Measurements from ENCODE around the gene ATP10B.

The ATP10B gene

DNA sequence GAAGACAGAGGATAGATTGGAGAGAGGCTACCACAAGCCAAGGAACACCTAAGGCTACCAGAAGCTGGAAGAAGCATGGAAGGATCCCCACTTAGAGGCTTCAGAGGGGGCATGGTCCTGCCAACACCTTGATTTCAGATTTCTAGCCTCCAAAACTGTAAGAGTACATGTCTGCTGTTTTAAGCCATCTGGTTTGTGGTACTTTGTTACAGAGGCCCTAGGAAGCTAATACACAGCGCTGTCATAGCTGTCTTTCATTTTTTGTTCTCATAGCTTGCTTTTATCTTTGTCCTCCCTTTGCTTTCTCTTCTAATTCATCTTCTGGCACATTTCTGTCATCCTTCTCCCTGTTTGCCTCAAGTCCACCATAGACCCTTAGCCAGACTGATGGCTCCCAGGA, 104.5 kb downstream of the ATP10B start:
- Histone ChIP-seq H3K4me3 (ENCODE audit: low read depth, low read length) (no peak overlapping the region), H3K4me1 (ENCODE audit: control insufficient read depth, insufficient read depth, low read length) (no peaks in the 10 kb centered on the region), H3K27ac (ENCODE audit: extremely low read depth, low read depth, low read length) (no peak overlapping the region), H3K9me3 (ENCODE audit: control insufficient read depth, insufficient read depth, low read depth, low read length) (no peaks in the 10 kb centered on the region), H3K36me3 (ENCODE audit: control insufficient read depth in 2 of 2, insufficient read depth in 1 of 2, low read length in 2 of 2) (no peaks in the 10 kb centered on the region)
- no peak for TF ChIP-seq ZNF510 (tag by site-specific recombination; IDR thresholded peaks at IDR 0.05; ENCODE audit: insufficient replicate concordance)
- no peak for TF ChIP-seq WT1 (tag by site-specific recombination; IDR thresholded peaks at IDR 0.05)
- TF ChIP-seq ZNF24 (tag by site-specific recombination; IDR thresholded peaks at IDR 0.05), result no peak
- ChIA-PET POLR2A (no interaction called here), CTCF (no interaction called here)

DNA sequence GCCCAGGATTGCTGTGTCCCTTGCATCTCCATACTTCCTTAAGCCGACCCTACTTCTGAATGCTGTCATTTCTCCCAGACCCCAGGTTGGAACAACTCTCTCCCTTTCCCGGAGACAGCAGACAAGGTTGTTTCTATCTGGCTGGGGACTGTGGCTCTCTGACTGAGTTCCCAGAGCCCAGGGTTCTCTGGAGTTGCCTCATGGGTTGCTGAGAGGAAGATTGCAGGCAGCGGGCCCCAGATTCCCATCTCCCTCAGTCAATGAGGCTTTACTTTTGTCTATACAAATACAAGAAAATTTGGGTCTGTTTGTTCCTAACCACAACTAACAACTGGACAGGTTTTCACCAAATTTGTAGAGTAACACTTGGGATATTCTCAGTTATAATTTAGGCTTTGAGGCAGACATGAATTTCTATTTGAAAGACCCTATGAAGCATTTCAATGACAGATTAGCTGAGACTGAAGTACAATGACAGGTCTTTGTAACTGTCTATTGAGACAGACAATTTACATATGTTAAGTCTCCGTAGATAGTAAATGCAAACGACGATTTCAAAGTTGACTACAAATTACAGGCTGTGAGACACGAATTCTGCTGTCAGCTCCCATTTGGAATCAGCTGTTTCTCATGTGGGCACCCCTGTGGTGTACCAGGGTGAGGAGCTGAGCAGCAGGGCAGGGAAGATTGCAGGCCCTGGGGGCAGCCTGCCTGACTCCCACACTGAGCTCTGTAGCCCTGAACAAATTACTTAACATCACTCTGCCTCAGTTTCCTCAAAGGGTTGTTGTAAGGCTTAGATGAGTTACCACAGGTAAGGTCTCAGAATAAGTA, 107.5 kb downstream of the ATP10B start:
- POLR2A ChIA-PET, result no interaction called here
- TF ChIP-seq ZNF585B (tag by site-specific recombination; IDR thresholded peaks at IDR 0.05), result no peak
- TF ChIP-seq ZNF548 (tag by site-specific recombination; IDR thresholded peaks at IDR 0.05), result no peak
- no peak for TF ChIP-seq ZNF23 (tag by site-specific recombination; IDR thresholded peaks at IDR 0.05; ENCODE audit: borderline replicate concordance)
- no peak for TF ChIP-seq ZNF239 (tag by site-specific recombination; IDR thresholded peaks at IDR 0.05)
- no peak for TF ChIP-seq ZNF184 (tag by site-specific recombination; IDR thresholded peaks at IDR 0.05)
- no peak for TF ChIP-seq YY2 (tag by site-specific recombination; IDR thresholded peaks at IDR 0.05)
- TF ChIP-seq, protein P1, sequence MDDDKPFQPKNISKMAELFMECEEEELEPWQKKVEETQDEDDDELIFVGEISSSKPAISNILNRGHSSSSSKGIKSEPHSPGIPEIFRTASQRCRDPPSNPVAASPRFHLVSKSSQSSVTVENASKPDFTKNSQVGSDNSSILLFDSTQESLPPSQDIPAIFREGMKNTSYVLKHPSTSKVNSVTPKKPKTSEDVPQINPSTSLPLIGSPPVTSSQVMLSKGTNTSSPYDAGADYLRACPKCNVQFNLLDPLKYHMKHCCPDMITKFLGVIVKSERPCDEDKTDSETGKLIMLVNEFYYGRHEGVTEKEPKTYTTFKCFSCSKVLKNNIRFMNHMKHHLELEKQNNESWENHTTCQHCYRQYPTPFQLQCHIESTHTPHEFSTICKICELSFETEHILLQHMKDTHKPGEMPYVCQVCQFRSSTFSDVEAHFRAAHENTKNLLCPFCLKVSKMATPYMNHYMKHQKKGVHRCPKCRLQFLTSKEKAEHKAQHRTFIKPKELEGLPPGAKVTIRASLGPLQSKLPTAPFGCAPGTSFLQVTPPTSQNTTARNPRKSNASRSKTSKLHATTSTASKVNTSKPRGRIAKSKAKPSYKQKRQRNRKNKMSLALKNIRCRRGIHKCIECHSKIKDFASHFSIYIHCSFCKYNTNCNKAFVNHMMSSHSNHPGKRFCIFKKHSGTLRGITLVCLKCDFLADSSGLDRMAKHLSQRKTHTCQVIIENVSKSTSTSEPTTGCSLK (tag by site-specific recombination; IDR thresholded peaks at IDR 0.05), result no peak
- no peak for TF ChIP-seq ZNF416 (tag by site-specific recombination; IDR thresholded peaks at IDR 0.05)
- no peak for TF ChIP-seq ZNF423 (tag by site-specific recombination; IDR thresholded peaks at IDR 0.05)
- TF ChIP-seq ZNF555 (tag by site-specific recombination; conservative IDR thresholded peaks at IDR 0.05), result no peak
- TF ChIP-seq SCRT1 (tag by site-specific recombination; IDR thresholded peaks at IDR 0.05; ENCODE audit: borderline replicate concordance), result no peak
- TF ChIP-seq, protein P2, sequence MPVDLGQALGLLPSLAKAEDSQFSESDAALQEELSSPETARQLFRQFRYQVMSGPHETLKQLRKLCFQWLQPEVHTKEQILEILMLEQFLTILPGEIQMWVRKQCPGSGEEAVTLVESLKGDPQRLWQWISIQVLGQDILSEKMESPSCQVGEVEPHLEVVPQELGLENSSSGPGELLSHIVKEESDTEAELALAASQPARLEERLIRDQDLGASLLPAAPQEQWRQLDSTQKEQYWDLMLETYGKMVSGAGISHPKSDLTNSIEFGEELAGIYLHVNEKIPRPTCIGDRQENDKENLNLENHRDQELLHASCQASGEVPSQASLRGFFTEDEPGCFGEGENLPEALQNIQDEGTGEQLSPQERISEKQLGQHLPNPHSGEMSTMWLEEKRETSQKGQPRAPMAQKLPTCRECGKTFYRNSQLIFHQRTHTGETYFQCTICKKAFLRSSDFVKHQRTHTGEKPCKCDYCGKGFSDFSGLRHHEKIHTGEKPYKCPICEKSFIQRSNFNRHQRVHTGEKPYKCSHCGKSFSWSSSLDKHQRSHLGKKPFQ (tag by site-specific recombination; IDR thresholded peaks at IDR 0.05), result no peak
- TF ChIP-seq, protein P3, sequence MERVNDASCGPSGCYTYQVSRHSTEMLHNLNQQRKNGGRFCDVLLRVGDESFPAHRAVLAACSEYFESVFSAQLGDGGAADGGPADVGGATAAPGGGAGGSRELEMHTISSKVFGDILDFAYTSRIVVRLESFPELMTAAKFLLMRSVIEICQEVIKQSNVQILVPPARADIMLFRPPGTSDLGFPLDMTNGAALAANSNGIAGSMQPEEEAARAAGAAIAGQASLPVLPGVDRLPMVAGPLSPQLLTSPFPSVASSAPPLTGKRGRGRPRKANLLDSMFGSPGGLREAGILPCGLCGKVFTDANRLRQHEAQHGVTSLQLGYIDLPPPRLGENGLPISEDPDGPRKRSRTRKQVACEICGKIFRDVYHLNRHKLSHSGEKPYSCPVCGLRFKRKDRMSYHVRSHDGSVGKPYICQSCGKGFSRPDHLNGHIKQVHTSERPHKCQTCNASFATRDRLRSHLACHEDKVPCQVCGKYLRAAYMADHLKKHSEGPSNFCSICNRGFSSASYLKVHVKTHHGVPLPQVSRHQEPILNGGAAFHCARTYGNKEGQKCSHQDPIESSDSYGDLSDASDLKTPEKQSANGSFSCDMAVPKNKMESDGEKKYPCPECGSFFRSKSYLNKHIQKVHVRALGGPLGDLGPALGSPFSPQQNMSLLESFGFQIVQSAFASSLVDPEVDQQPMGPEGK (tag by site-specific recombination; IDR thresholded peaks at IDR 0.05), result no peak
- TF ChIP-seq MYNN (tag by site-specific recombination; IDR thresholded peaks at IDR 0.05; ENCODE audit: borderline replicate concordance), result no peak
- no peak for TF ChIP-seq ZNF354C (tag by site-specific recombination; IDR thresholded peaks at IDR 0.05; ENCODE audit: borderline replicate concordance, low read depth)
- no peak for TF ChIP-seq BCL11A (tag by site-specific recombination; IDR thresholded peaks at IDR 0.05; ENCODE audit: low read depth)
- no peak for TF ChIP-seq ZNF776 (tag by site-specific recombination; IDR thresholded peaks at IDR 0.05; ENCODE audit: borderline replicate concordance)
- TF ChIP-seq ZNF777 (tag by site-specific recombination; IDR thresholded peaks at IDR 0.05; ENCODE audit: borderline replicate concordance), result no peak
- TF ChIP-seq ZNF785 (tag by site-specific recombination; IDR thresholded peaks at IDR 0.05), result no peak
- TF ChIP-seq, protein P4, sequence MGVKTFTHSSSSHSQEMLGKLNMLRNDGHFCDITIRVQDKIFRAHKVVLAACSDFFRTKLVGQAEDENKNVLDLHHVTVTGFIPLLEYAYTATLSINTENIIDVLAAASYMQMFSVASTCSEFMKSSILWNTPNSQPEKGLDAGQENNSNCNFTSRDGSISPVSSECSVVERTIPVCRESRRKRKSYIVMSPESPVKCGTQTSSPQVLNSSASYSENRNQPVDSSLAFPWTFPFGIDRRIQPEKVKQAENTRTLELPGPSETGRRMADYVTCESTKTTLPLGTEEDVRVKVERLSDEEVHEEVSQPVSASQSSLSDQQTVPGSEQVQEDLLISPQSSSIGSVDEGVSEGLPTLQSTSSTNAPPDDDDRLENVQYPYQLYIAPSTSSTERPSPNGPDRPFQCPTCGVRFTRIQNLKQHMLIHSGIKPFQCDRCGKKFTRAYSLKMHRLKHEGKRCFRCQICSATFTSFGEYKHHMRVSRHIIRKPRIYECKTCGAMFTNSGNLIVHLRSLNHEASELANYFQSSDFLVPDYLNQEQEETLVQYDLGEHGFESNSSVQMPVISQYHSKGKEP (tag by site-specific recombination; IDR thresholded peaks at IDR 0.05), result no peak
- Histone ChIP-seq H3K9me3 (ENCODE audit: control insufficient read depth, insufficient read depth, low read depth, low read length) (no peaks in the 10 kb centered on the region), H3K4me1 (ENCODE audit: control insufficient read depth, insufficient read depth, low read length) (no peaks in the 10 kb centered on the region), H3K4me3 (ENCODE audit: low read depth, low read length) (no peak overlapping the region), H3K27ac (ENCODE audit: extremely low read depth, low read depth, low read length) (no peak overlapping the region), H3K36me3 (ENCODE audit: control insufficient read depth in 2 of 2, insufficient read depth in 1 of 2, low read length in 2 of 2) (no peaks in the 10 kb centered on the region)
- CTCF ChIA-PET, result interaction anchor here (0.6 kb wide), 1 partner anchor 1670 kb away, joined by 6 read pairs; no protein-coding TSS in a partner anchor

Measured in HEK293 (cell line).